ENCODE data around the gene RNF11. TPM values are rescaled to one million over a fixed set of nuclear protein-coding genes. Genes with fewer than 3 reads are reported as not detected.

RNF11 gene
- total and polyA plus RNA-seq, 5 donors: 78.4 to 131 (median 121) TPM

DNA sequence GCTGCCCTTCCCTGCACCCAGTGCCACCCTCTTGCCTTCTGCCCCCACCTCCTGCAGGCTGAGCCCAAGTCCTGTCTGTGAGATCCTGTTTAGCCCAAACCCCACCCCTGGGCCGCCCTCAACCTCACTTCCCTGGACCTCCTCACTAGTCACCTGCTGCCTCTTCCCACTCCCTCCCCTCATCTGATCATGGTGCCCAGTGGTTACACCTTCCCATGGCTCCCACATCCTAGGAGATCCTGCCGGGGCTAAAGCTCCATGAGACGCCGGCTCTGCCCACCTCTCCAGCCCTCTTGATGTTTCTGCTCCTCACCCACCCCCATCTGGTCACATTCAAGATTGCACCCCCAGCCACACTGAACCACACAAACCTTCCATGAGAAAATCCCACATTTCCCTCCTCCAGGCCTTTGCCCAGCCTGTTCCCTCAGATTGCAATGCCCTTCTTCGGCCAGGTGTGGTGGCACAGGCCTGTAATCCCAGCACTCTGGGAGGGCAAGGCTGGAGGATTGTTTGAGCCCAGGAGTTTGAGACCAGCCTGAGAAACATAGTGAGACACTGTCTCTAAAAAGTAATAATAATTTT lies 77.3 kb downstream of the RNF11 start:
- ATAC-seq (no peak), DNase-seq (no peak)
- no peaks in the 10 kb centered on the region for H3K9me3 ChIP-seq (ENCODE audit: control insufficient read depth, low read length)
- H3K27ac ChIP-seq (ENCODE audit: low read length): no peak overlapping the region
- H3K27me3 ChIP-seq (ENCODE audit: control insufficient read depth, insufficient read depth): no peaks in the 10 kb centered on the region
- no peaks in the 10 kb centered on the region for H3K4me1 ChIP-seq (ENCODE audit: control insufficient read depth, insufficient read depth, low read length)
- intact Hi-C loops (cut with DNase I): no loop called here
- no peak overlapping the region for H3K4me3 ChIP-seq (ENCODE audit: low read length)
- WGBS: 89% methylated on average over 5 of the region's 5 CpGs

DNA sequence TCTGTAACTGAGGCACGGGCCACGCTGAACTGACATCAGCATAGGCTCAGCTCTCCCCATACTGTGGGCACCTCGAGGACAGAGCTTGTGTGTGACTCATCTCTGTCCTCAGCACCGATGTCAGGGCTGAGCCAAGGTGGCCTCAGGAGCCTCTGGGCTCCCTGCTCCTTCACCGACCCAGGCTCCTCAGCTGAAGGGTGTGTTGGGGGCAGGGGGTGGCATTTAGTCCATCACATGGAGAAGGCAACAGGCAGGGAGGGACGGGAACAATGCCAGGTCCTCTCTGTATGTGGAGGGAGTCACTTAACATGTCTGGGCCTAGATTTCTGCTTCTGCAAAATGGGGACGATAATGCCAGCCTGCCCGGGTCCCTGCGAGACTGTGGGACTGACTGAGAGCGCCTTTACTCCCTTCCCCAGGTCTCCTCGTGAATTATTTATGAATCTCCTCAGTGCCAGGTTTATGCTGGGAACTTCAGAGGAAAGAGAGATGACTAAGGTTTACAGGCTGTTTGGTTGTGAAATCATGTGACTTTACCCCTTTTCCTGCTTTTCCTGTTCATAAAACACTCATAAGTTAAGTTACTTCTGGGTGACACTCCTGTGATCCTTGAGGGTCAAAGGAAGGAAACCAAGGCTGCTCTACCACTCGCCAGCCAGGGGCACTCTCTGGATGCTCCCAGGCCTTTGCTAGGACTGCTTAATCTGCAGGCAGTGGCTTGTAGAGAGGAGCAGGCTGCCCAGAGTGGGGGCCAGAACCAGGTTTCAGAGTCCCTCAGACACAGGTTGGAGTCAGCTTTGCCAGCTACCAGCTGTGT lies 78.1 kb downstream of the RNF11 start:
- intact Hi-C loops (cut with DNase I): no loop called here
- no peaks in the 10 kb centered on the region for H3K27me3 ChIP-seq (ENCODE audit: control insufficient read depth, insufficient read depth)
- H3K4me1 ChIP-seq (ENCODE audit: control insufficient read depth, insufficient read depth, low read length): no peaks in the 10 kb centered on the region
- H3K9me3 ChIP-seq (ENCODE audit: control insufficient read depth, low read length): no peaks in the 10 kb centered on the region
- DNase-seq (no peak), ATAC-seq (peak; percentile 9 to 23)
- no peak overlapping the region for H3K4me3 ChIP-seq (ENCODE audit: low read length)
- 69% methylated on average over 12 of the region's 12 CpGs for WGBS
- H3K27ac ChIP-seq (ENCODE audit: low read length): no peak overlapping the region

- no peaks in the 10 kb centered on the region for H3K27me3 ChIP-seq (ENCODE audit: control insufficient read depth, insufficient read depth)
- H3K4me1 ChIP-seq (ENCODE audit: control insufficient read depth, insufficient read depth, low read length): no peaks in the 10 kb centered on the region
- H3K4me3 ChIP-seq (ENCODE audit: low read length): no peak overlapping the region
- 71% methylated on average over 3 of the region's 3 CpGs for WGBS
- no peaks in the 10 kb centered on the region for H3K9me3 ChIP-seq (ENCODE audit: control insufficient read depth, low read length)
- intact Hi-C loops (cut with DNase I): no loop called here
- no peak for DNase-seq
- no peak overlapping the region for H3K27ac ChIP-seq (ENCODE audit: low read length)
- ATAC-seq: no peak
Measured at GRCh38 chr1:51314974-51315373, 78.9 kb downstream of the RNF11 start.

DNA sequence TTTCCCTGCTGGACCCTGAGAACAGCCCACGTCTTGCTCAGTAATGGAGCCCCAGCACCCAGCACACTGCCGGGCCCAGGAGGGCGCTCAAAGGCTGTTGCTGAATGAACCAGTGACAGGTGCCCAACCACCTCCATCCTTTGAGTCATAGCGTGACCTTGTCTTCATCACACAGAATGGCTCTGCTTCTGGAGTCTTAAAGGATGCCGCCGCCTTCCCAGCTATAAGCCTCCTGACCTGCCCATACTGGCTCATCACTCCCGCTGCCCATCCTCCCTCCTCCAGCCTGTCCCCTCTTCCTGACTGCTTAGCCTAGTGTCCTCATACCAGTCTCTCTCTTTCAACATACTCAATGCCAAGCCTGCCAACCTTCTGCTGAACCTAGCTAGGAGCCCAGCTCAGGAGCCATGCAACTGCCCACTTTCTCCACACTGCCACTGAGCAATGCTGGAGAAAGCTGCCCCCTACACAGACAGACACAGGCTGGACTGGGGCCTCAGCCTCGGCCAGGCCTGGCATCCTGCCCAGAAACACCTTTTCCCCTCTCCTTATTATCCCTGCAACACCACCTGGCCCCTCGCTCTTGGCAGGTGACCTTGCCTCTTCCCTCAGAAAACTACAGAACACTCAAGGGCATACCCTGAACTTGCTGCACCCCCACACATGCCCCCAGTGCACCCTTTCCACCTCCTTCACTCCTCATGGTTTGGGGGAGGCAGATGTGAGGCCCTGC lies 80.2 kb downstream of the RNF11 start:
- intact Hi-C loops (cut with DNase I): no loop called here
- 89% methylated on average over 9 of the region's 9 CpGs for WGBS
- ATAC-seq: no peak

DNA sequence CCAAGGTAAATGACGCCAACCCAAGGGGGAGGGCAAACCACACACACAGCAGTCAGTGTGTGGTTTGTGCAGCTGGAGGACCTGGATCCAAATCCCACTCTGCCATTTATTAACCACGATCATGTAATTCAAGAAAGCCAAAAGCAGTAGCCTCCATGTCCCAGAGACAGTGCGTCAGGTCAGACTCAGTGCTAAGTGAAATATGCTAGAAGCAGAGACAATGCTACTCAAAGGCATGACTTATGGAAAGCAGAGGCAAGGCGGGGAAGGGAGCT lies 80.7 kb downstream of the RNF11 start:
- no peaks in the 10 kb centered on the region for H3K27me3 ChIP-seq (ENCODE audit: control insufficient read depth, insufficient read depth)
- ATAC-seq: no peak
- no peak overlapping the region for H3K27ac ChIP-seq (ENCODE audit: low read length)
- intact Hi-C loops (cut with DNase I): no loop called here
- no peak overlapping the region for H3K4me3 ChIP-seq (ENCODE audit: low read length)
- 88% methylated on average over 4 of the region's 4 CpGs for WGBS
- no peaks in the 10 kb centered on the region for H3K9me3 ChIP-seq (ENCODE audit: control insufficient read depth, low read length)
- no peaks in the 10 kb centered on the region for H3K4me1 ChIP-seq (ENCODE audit: control insufficient read depth, insufficient read depth, low read length)
- DNase-seq: no peak

More for the DNA sequence above, 80.2 kb downstream of the RNF11 start:
- DNase-seq: no peak
- Histone ChIP-seq H3K27me3 (ENCODE audit: control insufficient read depth, insufficient read depth) (no peaks in the 10 kb centered on the region), H3K4me1 (ENCODE audit: control insufficient read depth, insufficient read depth, low read length) (no peaks in the 10 kb centered on the region), H3K27ac (ENCODE audit: low read length) (no peak overlapping the region), H3K9me3 (ENCODE audit: control insufficient read depth, low read length) (no peaks in the 10 kb centered on the region), H3K4me3 (ENCODE audit: low read length) (no peak overlapping the region)

DNA sequence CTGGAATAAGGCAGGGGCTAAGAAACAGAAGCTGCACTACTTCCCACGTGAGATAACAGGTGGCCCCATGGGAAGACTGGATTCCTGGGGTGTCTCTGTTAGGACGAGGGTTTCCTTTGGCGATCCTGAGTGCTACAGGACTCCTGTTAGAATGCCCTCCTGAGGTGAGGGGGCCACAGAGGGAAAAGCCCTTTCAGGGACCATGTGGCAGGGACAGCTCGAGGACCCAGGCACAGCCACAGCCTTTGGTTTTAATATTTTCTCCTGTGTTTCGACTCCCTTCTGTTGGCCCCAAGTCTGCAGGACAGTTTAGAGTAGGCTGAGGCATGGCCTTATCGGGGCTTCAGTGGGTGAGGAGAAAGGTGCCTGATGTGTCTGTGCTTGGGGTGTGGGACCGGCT lies 81.7 kb downstream of the RNF11 start:
- DNase-seq (no peak), ATAC-seq (no peak)
- Histone ChIP-seq H3K4me3 (ENCODE audit: low read length) (no peak overlapping the region), H3K9me3 (ENCODE audit: control insufficient read depth, low read length) (no peaks in the 10 kb centered on the region), H3K4me1 (ENCODE audit: control insufficient read depth, insufficient read depth, low read length) (no peaks in the 10 kb centered on the region), H3K27ac (ENCODE audit: low read length) (no peak overlapping the region), H3K27me3 (ENCODE audit: control insufficient read depth, insufficient read depth) (no peaks in the 10 kb centered on the region)
- intact Hi-C loops (cut with DNase I): no loop called here
- 88% methylated on average over 7 of the region's 7 CpGs for WGBS

DNA sequence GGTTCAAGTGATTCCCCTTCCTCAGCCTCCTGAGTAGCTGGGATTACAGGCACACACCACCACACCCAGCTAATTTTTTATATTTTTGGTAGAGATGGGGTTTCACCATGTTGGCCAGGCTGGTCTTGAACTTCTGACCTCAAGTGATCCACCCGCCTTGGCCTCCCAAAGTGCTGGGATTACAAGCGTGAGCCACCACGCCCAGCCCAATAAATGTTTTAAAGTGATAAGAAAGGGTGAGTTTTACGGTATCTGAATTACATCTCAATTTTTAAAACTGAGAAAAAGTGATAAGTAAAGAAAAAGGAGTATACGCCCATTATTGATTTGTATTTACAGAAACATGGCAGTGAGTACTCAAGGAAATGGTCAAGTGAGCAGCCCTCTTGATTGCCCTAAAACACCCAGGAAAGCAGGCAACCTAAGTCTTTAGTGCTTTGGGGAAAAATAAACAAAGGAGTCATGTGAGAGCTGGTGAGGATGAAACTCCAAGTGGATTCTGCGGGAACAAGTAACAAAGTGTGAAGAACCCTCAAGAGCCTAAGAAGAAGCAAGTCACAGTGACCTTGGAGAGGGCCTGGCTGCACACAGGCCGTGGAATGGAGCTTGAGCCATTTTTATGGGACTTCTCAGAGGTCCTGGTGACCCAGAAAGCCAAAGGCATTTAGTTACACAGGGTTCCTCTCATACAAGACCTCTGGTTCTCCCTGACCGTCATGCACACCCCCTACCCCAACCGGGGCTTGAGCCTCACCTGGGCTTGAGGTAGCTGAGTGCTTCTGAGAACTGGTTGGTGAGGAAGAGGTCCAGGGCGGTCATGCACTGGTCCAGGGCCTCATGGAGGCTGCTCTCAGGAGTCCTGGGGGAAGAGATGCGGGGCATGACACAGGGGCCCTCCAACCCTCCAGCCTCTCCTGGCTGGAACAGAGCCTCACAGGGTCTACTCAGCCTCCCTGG lies 85.2 kb downstream of the RNF11 start:
- intact Hi-C loops (cut with DNase I): no loop called here
- no peak overlapping the region for H3K4me3 ChIP-seq (ENCODE audit: low read length)
- DNase-seq (peak in 1 of 3 donors; percentile 33), ATAC-seq (peak in 1 of 2 donors; percentile 23)
- H3K27ac ChIP-seq (ENCODE audit: low read length): no peak overlapping the region
- H3K27me3 ChIP-seq (ENCODE audit: control insufficient read depth, insufficient read depth): no peaks in the 10 kb centered on the region
- H3K9me3 ChIP-seq (ENCODE audit: control insufficient read depth, low read length): no peaks in the 10 kb centered on the region
- WGBS: 94% methylated on average over 11 of the region's 11 CpGs
- peaks cover 2% of the 10 kb centered on the region for H3K4me1 ChIP-seq (ENCODE audit: control insufficient read depth, insufficient read depth, low read length)

DNA sequence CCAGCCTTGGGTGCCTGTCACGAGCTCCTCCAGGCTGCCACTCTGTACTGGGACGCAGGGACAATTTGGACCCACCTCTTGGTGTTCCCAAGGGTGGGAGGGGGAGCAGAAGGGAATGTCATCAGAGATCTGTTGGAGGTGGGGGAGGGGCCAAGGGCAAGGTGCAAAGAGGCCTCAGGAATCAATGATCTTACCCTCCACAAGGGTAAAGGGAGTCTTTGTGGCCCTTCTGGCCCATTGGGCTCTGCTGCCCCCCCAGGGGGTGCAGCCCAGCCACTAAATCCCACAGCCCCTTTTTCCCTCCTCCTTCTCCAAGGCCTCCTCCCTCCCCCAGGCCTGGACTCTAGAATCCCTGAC lies 85.8 kb downstream of the RNF11 start:
- DNase-seq: no peak
- H3K9me3 ChIP-seq (ENCODE audit: control insufficient read depth, low read length): no peaks in the 10 kb centered on the region
- no peak overlapping the region for H3K4me3 ChIP-seq (ENCODE audit: low read length)
- intact Hi-C loops (cut with DNase I): no loop called here
- no peak for ATAC-seq
- H3K4me1 ChIP-seq (ENCODE audit: control insufficient read depth, insufficient read depth, low read length): peaks cover 4% of the 10 kb centered on the region
- no peaks in the 10 kb centered on the region for H3K27me3 ChIP-seq (ENCODE audit: control insufficient read depth, insufficient read depth)
- WGBS: 96% methylated on average over 2 of the region's 2 CpGs
- no peak overlapping the region for H3K27ac ChIP-seq (ENCODE audit: low read length)

GRCh38 chr1:51322417-51323101 lies 86.5 kb downstream of the RNF11 start:
- intact Hi-C loops (cut with DNase I): no loop called here
- no peaks in the 10 kb centered on the region for H3K9me3 ChIP-seq (ENCODE audit: control insufficient read depth, low read length)
- no peaks in the 10 kb centered on the region for H3K27me3 ChIP-seq (ENCODE audit: control insufficient read depth, insufficient read depth)
- 85% methylated on average over 4 of the region's 4 CpGs for WGBS
- peaks cover 6% of the 10 kb centered on the region for H3K4me1 ChIP-seq (ENCODE audit: control insufficient read depth, insufficient read depth, low read length)
- H3K27ac ChIP-seq (ENCODE audit: low read length): no peak overlapping the region
- DNase-seq: no peak
- H3K4me3 ChIP-seq (ENCODE audit: low read length): no peak overlapping the region
- no peak for ATAC-seq

Data from right cardiac atrium (tissue), 5 donors.